ENCODE results near the gene GNG13.
"Not testable (repeated sequence)": the region's sequence is repeated elsewhere in the genome, so short reads cannot be mapped to it uniquely, and the experiment has no call there.

The GNG13 gene

GRCh38 chr16:799948-800833 lies at the start of gene GNG13:
TSS of gene GNG13 (minus strand) at chr16:800734. CDS start at chr16:799077, 1,657 bp downstream.
- no peak for DNase-seq (ENCODE audit: low read depth)

DNA sequence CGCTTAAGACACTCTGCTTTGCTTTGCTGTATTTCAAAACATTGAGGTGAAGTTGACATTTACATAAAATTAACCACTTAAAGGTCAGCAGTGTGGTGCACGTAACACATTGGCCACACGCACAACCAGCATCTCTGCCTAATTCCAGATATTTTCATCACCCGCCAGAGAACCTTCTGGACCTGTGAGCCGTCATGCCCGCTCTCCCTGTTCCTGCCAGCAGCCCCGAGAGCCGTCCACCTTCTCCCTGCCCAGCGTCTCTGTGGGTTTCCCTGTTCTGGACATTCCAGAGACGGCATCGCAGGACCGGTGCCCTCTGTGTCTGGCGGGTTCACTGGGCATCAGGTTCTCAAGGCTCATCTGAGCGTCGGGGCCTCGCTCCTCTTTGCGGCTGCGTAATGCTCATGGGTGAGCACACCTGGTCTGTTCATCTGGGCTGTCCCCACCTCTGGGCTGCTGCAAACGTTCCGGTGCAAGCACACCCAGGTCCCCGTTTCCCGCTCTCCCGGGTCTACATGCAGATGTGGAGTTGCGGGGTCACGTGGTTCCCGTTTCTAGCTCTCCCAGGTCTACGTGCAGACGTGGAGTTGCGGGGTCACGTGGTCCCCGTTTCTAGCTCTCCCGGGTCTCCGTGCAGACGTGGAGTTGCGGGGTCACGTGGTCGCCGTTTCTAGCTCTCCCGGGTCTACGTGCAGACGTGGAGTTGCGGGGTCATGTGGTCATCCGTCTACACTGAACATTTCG lies 48.1 kb upstream of the GNG13 start:
- DNase-seq (ENCODE audit: low read depth) = no peak

- DNase-seq (ENCODE audit: low read depth) = no peak
Measured at GRCh38 chr16:847681-848445, 47.3 kb upstream of the GNG13 start.

DNA sequence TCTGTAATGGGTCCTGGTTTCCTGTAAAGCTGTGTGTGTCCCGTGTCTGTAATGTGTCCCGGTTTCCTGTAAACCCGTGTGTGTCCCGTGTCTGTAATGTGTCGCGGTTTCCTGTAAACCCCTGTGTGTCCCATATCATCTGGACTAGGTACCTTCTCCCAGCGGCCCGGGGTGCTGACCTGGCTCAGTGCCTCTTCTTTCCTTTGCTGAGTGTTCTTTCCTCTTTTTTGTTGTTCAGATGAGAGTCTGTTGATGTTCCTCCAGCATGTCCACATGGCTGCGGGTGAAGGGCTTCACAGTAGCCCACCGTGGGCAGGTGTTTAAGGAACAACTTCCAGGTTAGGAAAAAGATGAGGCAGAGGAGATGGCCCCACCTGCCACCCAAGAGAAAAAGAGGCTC lies 46.6 kb upstream of the GNG13 start:
- no peak for DNase-seq (ENCODE audit: low read depth)

- DNase-seq (ENCODE audit: low read depth) = no peak
Measured at GRCh38 chr16:845351-845745, 44.8 kb upstream of the GNG13 start.

- no peak for DNase-seq (ENCODE audit: low read depth)
Measured at GRCh38 chr16:844638-845350, 44.3 kb upstream of the GNG13 start.

DNA sequence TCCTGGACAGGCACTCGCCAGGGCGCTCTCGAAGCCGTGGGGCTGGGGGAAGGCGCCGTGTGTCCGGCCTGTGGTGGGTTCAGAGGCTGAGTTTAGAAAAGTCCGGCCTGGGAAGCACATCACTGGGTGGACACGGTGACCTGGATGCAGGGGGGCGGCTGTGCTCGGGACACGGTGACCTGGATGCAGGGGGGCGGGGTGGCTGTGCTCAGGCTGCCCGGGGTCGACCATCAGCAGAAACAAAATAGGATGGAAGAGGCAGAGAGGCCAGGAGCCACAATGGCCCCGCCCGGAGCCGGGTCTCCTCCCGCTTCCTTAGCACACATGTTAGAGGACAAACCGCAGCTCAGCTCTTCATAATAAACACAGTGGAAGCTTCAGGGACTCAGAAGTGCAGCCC lies 43.2 kb upstream of the GNG13 start:
- DNase-seq (ENCODE audit: low read depth) = no peak

DNA sequence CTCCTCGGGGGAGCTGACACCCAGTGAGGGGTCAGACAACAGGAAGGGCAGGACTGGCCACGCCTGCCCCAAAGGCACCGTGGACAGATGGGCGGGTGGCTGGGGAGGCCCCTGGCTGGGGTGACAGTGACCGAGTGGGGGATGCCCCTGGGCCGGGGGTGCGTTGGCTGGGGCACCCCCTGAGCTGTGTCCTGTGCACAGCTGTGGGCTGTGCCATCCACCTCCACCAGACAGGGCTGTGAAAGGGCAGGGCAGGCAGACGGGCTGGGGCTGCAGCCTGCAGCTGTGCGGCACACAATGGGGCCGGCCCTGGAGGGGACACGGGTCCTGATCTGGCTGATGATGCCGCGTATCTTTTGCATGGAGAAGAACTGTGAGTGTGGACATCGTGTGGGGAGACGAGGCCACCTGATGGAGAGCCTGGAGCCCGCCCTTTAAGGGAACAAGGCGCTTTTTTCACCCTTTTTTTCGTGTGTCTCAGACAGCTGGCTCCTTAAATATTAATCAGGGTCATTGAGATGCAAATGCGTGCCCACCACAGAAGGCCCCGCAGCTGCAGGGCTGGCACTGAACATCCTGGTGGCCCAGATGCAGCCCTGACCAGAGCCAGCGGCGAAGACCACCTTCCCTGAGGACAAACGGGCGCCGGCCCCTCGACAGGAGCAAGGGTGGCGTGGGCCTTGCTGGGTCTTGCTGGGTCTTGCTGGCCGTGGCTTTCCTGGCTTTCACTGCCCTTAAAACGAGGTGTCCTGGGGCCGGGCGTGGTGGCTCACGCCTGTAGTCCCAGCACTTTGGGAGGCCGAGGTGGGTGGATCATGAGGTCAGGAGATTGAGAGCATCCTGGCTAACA lies 42.4 kb upstream of the GNG13 start:
- no peak for DNase-seq (ENCODE audit: low read depth)

DNA sequence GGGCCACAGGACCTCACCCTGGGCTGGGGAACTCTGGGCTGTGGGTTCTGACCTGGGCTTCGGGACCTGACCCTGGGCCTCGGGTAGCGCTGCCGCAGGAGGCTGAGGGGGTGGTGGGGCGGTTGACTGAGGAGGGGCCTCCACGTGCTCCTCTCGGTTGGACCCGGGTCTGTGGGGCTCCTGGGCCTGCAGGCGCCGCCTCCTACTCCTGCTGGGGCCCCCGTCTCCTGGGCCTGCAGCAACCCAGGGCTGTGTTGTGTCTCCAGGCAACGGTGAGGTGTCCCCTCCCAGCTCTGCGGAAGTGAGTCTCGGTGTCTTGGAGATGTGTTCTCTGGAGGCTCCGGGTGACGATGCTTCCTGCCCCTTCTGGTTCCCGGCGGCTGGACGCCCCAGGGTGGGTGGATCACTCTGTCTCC lies 41.5 kb upstream of the GNG13 start:
- no peak for DNase-seq (ENCODE audit: low read depth)

DNA sequence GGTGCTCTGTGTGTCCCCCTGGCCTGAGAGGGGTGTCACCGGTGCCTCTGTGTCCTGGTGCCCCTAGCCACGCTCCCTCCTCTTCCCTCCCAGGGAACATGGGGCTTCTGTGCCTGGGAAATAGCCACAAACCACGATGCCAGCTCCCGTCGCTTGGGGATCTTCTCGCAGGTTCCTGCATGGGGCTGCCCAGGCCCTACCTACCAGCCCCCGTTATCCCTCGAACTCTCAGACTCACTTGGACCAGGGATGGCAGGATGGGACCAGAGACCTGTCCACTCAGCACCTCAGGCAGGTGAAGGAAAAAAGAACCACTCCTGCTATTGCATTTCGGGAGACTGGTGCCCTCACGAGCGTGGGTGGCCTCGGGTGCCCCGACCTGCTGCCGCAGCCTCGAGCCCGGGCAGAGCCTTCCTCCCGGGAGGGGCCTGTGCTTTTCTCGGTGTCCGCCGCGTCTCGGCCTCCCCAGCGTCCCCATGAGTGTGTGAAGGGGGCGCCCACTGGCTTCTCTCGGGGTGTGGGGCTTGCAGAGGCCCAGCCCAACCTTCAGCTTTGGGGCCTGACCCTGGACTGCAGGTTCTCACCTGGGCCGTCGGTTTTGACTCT lies 41.0 kb upstream of the GNG13 start:
- no peak for DNase-seq (ENCODE audit: low read depth)

DNA sequence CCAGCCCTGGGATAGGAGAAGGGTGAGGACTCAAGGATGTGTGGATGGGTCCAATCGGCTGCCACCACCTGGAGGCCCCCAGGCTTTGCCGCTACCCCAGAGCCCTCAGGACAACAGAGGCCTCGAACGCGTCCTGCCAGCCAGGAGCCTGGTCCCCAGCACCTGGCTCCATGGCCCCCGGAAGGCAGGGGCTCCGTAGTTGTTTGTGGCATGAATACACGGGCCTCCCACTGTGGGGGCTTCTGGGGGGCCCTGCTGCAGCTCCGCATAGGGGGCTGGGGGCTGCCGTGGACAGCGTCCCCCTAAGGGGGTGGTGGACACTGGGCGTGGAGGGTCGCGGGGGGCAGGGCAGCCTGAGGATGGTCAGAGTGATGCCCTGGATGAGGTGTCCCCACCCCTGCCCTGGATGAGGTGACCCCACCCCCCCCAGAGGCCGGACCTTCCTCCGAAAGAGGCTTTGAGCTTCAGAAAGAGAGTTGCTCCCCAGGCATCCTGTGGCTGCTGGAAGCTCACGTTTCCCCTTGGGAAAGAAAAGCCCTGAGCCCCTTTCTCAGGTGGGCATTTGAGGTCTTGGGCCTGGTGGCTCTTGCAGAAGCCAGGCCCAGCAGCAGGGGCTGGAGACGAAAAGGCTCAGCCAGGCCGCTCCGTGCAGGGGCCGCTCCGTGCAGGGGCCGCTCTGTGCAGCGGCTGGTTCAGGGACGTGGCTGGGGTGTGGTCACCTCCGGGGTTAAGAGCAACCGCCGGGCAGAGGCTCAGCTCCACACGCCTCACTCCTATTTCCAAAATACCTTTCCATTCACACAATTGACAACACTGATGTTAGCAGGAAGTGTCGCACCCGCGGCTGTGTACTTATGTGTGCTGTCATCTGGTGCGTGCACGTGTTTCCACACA lies 40.3 kb upstream of the GNG13 start:
- DNase-seq (ENCODE audit: low read depth) = no peak

DNA sequence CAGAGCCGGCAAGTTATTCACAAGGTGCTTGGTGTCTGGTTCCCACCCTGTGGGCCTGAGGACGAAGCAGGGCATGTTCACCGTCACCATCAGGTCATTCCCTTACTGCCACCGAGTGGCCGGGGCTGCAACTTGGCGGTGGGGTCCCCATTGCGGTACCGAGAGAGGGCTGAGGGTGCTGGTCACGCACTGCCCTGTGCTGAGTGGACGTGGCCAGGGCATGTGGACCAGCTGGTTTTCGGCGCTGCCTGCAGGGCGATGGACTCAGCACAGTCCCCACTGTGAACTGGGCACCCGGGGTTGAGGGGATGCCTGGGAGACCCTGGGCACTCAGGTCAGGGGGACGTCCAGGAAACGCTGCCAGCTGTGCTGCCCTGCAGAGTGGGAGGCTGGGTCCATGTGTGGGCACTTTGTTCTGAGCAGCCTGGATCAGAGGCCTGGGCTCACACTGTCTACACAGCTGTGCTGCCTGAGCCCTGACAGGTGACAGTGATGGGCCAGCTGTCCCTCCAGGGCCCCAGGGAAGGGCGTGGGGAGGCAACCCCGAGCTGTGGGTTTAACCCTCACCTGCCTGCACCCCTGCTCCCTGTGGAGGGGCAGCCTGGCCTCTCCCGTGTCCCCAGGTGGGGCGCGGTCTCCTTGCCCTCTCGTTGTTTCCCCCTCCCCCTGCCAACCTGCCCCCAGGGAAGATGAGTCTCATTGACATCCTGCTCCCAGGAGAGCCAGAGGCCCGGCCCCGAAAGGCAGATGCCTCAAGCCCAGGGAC lies 39.3 kb upstream of the GNG13 start:
- DNase-seq (ENCODE audit: low read depth) = no peak

DNA sequence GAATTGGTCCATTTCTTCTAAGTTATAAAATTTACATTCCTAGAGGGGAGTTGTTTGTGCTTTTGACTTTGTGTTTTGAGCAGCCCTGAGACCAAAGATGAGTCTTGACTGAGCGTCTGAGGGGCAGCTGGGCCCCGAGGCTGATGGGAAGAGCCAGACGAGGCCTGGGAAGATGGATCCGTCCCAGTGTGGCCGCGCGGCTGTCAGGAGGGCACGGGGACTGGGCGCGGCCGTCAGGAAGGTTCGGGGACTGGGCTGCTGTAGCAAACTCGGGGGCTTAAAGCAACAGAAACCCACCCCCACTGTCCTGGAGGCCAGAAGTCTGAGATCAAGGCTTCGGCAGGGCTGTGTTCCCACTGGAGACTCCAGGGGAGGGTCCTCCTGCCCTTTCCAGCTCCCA lies 38.2 kb upstream of the GNG13 start:
- DNase-seq (ENCODE audit: low read depth) = no peak

GRCh38 chr16:836822-837221 lies 36.3 kb upstream of the GNG13 start:
- not testable (repeated sequence) for DNase-seq (ENCODE audit: low read depth)

- DNase-seq (ENCODE audit: low read depth) = no peak
Measured at GRCh38 chr16:836221-836620, 35.7 kb upstream of the GNG13 start.

DNA sequence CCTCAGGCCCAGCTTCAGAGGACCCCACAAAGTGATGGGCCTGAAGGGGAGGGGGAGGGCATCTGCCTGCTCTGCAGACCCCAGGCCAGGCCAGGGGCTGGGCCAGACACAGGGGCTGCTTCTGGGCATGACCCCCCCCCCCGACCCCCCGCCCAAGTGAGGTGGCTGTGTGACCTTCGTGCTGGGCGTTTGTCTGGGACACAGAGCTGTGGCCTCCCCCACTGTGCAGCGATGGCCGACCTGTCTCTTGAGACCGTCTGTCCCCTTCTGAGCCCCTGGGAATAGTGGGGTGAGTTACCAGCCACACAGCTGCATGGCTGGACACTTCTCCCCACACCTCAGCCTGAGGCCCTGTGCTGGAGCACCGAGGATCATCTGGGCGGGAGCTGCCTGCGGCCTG lies 34.8 kb upstream of the GNG13 start:
- DNase-seq (ENCODE audit: low read depth) = no peak

DNA sequence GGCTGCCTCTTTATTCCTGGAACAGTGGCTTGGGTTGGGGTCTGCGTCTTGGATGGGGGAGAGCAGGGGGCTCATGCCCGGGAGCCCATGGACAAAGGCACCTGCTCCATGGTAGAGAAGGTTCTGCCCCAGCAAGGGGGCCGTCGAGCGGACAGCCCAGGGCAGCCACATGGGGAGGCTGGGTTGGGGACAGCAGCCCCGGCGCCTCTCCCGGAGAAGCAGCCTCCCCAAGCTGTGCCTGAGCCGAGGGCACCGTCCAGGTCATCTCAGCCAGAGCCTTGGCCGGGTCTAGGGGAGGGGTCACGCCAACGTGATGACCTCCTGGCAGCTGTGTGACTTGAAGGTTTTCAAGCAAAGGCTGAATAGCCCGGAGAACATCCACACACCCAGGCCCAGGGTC lies 32.9 kb upstream of the GNG13 start:
- DNase-seq (ENCODE audit: low read depth) = no peak

DNA sequence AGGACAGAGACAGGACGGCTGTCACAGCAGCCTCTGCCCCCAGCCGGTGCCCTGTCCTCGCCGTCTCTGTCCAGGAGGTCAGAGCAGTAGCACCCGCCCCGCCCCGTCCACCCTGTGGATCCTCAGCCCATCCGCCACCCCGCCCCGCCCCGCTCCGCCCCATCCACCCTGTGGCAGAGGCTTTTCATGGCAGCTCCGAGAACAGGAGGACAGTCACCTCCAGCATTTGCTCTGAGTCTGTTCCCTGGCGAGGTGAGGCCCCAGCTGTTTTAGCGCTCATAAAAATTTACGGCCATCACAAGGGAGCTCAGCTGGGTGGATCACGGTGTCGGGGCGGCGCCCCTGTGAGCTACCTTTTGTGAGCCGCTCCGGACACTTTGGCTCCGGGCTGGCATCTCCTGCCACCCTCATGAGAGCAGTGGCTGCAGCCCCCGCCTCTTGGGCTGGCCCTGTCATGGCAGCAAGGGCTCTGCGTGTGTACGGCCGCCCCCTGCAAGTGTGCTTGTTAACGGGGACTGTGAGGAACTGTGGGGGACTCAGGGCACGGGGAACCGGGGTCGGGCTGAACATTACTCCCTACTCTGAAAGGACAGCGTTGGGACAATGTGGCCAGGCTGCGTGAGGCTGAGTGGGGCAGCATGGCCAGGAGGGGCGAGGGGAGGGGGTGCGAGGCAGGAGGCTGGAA lies 32.3 kb upstream of the GNG13 start:
- DNase-seq (ENCODE audit: low read depth) = no peak

Data from stimulated activated CD4-positive, alpha-beta T cell treated with anti-CD3 and anti-CD28 coated beads, Interleukin-2, amount 100 ng/mL, for 4 hours (primary cell).